ENCODE data around the gene UST. TPM values are rescaled to one million over a fixed set of nuclear protein-coding genes. Genes with fewer than 3 reads are reported as not detected.

UST gene
- total and polyA plus RNA-seq, 2 experiments from 2014 or later, result 8.0 to 11.7 TPM

DNA sequence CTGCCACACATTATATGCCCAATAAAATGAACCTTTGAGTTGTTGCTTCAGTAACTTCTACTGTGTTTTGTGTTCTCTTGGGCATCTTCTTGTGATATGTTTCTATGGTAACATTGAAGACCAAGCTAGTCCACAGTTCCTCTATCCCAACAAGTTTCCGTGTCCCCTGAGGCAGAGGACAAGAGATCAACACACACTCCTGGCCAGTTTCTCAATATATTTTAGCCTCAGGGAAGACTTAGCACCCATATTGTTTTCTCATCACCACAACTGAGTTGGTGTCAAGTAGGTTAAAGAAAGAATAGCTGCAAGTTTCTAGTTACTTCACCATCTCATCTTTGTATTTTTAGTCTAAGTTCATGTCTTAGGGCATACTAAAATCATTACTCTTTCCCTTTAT, 277.5 kb downstream of the UST start:
- Histone ChIP-seq H3K27me3 (no peaks in the 10 kb centered on the region), H4K20me1 (ENCODE audit: insufficient read depth, poor library complexity, severe bottlenecking) (no peaks in the 10 kb centered on the region), H2AFZ (no peak overlapping the region), H3K9me3 (ENCODE audit: low read depth) (no peaks in the 10 kb centered on the region), H3K9me2 (replicated peaks; ENCODE audit: insufficient read depth) (no peaks in the 10 kb centered on the region), H3K4me3 (no peak overlapping the region), H3K27ac (no peak overlapping the region), H3K36me3 (replicated peaks; ENCODE audit: insufficient read depth, low read depth) (no peaks in the 10 kb centered on the region), H3K79me2 (no peaks in the 10 kb centered on the region), H3K4me1 (ENCODE audit: insufficient read depth) (no peaks in the 10 kb centered on the region), H3K4me2 (no peak overlapping the region)
- TF ChIP-seq EZH2phosphoT487 (IDR thresholded peaks at IDR 0.05; ENCODE audit: low read depth, severe bottlenecking, unreplicated experiment) (no peak), EZH2 (IDR thresholded peaks at IDR 0.05; ENCODE audit: borderline replicate concordance) (no peak)
- TF ChIP-seq, protein P1, sequence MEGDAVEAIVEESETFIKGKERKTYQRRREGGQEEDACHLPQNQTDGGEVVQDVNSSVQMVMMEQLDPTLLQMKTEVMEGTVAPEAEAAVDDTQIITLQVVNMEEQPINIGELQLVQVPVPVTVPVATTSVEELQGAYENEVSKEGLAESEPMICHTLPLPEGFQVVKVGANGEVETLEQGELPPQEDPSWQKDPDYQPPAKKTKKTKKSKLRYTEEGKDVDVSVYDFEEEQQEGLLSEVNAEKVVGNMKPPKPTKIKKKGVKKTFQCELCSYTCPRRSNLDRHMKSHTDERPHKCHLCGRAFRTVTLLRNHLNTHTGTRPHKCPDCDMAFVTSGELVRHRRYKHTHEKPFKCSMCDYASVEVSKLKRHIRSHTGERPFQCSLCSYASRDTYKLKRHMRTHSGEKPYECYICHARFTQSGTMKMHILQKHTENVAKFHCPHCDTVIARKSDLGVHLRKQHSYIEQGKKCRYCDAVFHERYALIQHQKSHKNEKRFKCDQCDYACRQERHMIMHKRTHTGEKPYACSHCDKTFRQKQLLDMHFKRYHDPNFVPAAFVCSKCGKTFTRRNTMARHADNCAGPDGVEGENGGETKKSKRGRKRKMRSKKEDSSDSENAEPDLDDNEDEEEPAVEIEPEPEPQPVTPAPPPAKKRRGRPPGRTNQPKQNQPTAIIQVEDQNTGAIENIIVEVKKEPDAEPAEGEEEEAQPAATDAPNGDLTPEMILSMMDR (IDR thresholded peaks at IDR 0.05; ENCODE audit: poor library complexity), result no peak
- 93% methylated on average over 1 of the region's 1 CpG for WGBS (ENCODE audit: low lambda C conversion rate, missing lambda C conversion rate)
- DNase-seq (ENCODE audit: low spot score), result no peak

DNA sequence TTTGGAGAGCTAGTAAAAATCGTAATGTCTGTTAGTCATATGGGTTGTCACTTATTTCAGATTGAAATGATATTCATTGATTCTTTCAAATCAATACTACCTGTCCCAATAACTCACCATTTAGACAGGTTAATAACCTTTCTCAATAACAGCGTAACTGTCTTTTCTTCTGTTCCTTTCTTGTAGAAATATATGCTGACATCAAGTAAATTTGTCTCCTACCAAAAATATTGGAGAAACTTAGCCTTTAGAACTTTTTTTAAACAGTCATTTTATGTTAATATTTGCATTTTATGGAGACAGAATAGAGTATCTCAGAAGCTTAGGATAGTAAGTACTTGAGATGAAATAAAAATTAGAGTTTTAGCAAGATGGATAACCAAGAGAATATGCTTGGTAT, 278.2 kb downstream of the UST start:
- Histone ChIP-seq H3K27me3 (no peaks in the 10 kb centered on the region), H3K36me3 (replicated peaks; ENCODE audit: insufficient read depth, low read depth) (no peaks in the 10 kb centered on the region), H2AFZ (no peak overlapping the region), H4K20me1 (ENCODE audit: insufficient read depth, poor library complexity, severe bottlenecking) (no peaks in the 10 kb centered on the region), H3K4me1 (ENCODE audit: insufficient read depth) (no peaks in the 10 kb centered on the region), H3K79me2 (no peaks in the 10 kb centered on the region), H3K27ac (no peak overlapping the region), H3K4me2 (no peak overlapping the region), H3K4me3 (no peak overlapping the region), H3K9me2 (replicated peaks; ENCODE audit: insufficient read depth) (no peaks in the 10 kb centered on the region), H3K9me3 (ENCODE audit: low read depth) (no peaks in the 10 kb centered on the region)
- WGBS (ENCODE audit: low lambda C conversion rate, missing lambda C conversion rate), result 96% methylated on average over 2 of the region's 2 CpGs
- no peak for DNase-seq (ENCODE audit: low spot score)
- TF ChIP-seq EZH2 (IDR thresholded peaks at IDR 0.05; ENCODE audit: borderline replicate concordance) (no peak), EZH2phosphoT487 (IDR thresholded peaks at IDR 0.05; ENCODE audit: low read depth, severe bottlenecking, unreplicated experiment) (no peak)
- TF ChIP-seq, protein P1 (IDR thresholded peaks at IDR 0.05; ENCODE audit: poor library complexity), result no peak

DNA sequence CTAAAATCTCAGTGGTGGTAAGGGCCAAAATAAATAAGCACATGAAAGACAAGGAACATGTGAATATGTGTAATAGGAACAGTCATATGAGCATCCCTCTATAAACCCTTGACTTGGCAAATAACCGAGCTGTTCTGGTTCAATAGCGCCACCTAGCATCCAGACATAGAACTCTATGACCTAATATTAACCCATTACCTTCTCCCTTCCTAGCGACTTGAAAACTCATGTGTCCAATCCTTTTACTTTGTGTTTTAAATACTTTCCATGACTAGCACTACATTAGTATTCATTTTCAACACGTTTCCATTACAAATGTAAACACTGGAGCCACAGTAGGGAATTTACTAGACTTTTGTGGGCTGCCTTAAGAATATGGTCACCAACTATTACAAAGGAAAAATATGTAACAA, 279.7 kb downstream of the UST start:
- H4K20me1 ChIP-seq (ENCODE audit: insufficient read depth, poor library complexity, severe bottlenecking), result no peaks in the 10 kb centered on the region
- H3K4me3 ChIP-seq, result no peak overlapping the region
- no peaks in the 10 kb centered on the region for H3K79me2 ChIP-seq
- no peaks in the 10 kb centered on the region for H3K27me3 ChIP-seq
- H3K27ac ChIP-seq, result no peak overlapping the region
- WGBS (ENCODE audit: low lambda C conversion rate, missing lambda C conversion rate), result 29% methylated on average over 4 of the region's 4 CpGs
- H2AFZ ChIP-seq, result no peak overlapping the region
- H3K4me1 ChIP-seq (ENCODE audit: insufficient read depth), result peaks cover under 1% of the 10 kb centered on the region
- no peaks in the 10 kb centered on the region for H3K9me3 ChIP-seq (ENCODE audit: low read depth)
- DNase-seq (ENCODE audit: low spot score), result peak; percentile 77
- no peak overlapping the region for H3K4me2 ChIP-seq
- no peaks in the 10 kb centered on the region for H3K36me3 ChIP-seq (replicated peaks; ENCODE audit: insufficient read depth, low read depth)
- no peaks in the 10 kb centered on the region for H3K9me2 ChIP-seq (replicated peaks; ENCODE audit: insufficient read depth)
- no peak for TF ChIP-seq EZH2 (IDR thresholded peaks at IDR 0.05; ENCODE audit: borderline replicate concordance)
- TF ChIP-seq, protein P1 (IDR thresholded peaks at IDR 0.05; ENCODE audit: poor library complexity), result peak; percentile 70

DNA sequence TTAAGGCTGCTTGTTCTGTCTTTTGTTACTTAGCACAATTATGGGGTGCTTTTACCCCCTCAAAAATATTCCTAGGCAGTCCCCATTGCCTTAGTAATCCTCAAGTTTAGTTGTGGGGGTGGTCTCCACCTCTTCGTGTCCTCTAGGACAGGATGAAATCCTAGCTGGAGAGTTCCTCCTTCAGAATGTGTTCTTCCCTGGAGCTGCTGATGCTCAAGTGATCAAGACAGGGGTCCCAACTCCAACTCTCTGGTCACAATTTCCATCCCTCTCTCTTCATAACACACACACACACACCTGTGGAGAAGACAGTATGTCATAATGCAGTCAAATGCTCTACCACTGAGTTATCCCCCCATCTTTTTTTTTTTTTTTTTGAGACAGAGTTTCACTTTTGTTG, 280.7 kb downstream of the UST start:
- Histone ChIP-seq H3K79me2 (no peaks in the 10 kb centered on the region), H3K4me3 (no peak overlapping the region), H3K9me3 (ENCODE audit: low read depth) (no peaks in the 10 kb centered on the region), H3K4me2 (no peak overlapping the region), H3K36me3 (replicated peaks; ENCODE audit: insufficient read depth, low read depth) (no peaks in the 10 kb centered on the region), H4K20me1 (ENCODE audit: insufficient read depth, poor library complexity, severe bottlenecking) (no peaks in the 10 kb centered on the region), H3K27ac (no peak overlapping the region), H3K4me1 (ENCODE audit: insufficient read depth) (peaks cover 10% of the 10 kb centered on the region), H3K27me3 (no peaks in the 10 kb centered on the region), H2AFZ (no peak overlapping the region), H3K9me2 (replicated peaks; ENCODE audit: insufficient read depth) (no peaks in the 10 kb centered on the region)
- TF ChIP-seq EZH2 (IDR thresholded peaks at IDR 0.05; ENCODE audit: borderline replicate concordance) (no peak), EZH2phosphoT487 (IDR thresholded peaks at IDR 0.05; ENCODE audit: low read depth, severe bottlenecking, unreplicated experiment) (no peak)
- TF ChIP-seq, protein P1 (IDR thresholded peaks at IDR 0.05; ENCODE audit: poor library complexity), result no peak
- 95% methylated on average over 1 of the region's 1 CpG for WGBS (ENCODE audit: low lambda C conversion rate, missing lambda C conversion rate)
- DNase-seq (ENCODE audit: low spot score), result no peak
